ENCODE data around the gene DAZAP1. TPM values are rescaled to one million over a fixed set of nuclear protein-coding genes. Genes with fewer than 3 reads are reported as not detected.

Gene DAZAP1
- total RNA-seq, 1 donor, result 61.7 TPM

- TF ChIP-seq CTCF (IDR thresholded peaks at IDR 0.05; ENCODE audit: insufficient read depth, low read depth, low read length), result no peak
- DNase-seq (ENCODE audit: low read depth), result peak; percentile 69
- H3K4me3 ChIP-seq (ENCODE audit: low read depth, low read length), result peak overlapping the region; percentile 80
These were observed 1.2 kb downstream of the DAZAP1 start for GRCh38 chr19:1408300-1409203.

- H3K4me3 ChIP-seq (ENCODE audit: low read depth, low read length), result peak overlapping the region; percentile 80
- no peak for TF ChIP-seq CTCF (IDR thresholded peaks at IDR 0.05; ENCODE audit: insufficient read depth, low read depth, low read length)
- no peak for DNase-seq (ENCODE audit: low read depth)
These were observed 2.0 kb downstream of the DAZAP1 start for GRCh38 chr19:1409204-1410005.

- DNase-seq (ENCODE audit: low read depth), result peak; percentile 80
- TF ChIP-seq CTCF (IDR thresholded peaks at IDR 0.05; ENCODE audit: insufficient read depth, low read depth, low read length), result no peak
- H3K4me3 ChIP-seq (ENCODE audit: low read depth, low read length), result peak overlapping the region; percentile 80
These were observed 2.9 kb downstream of the DAZAP1 start for GRCh38 chr19:1410136-1410786.

GRCh38 chr19:1410789-1411188 is 3.4 kb downstream of the DAZAP1 start:
- no peak for DNase-seq (ENCODE audit: low read depth)
- peak overlapping the region; percentile 12 for H3K4me3 ChIP-seq (ENCODE audit: low read depth, low read length)
- TF ChIP-seq CTCF (IDR thresholded peaks at IDR 0.05; ENCODE audit: insufficient read depth, low read depth, low read length), result no peak

GRCh38 chr19:1411255-1412191 is 4.1 kb downstream of the DAZAP1 start:
- peak; percentile 40 for DNase-seq (ENCODE audit: low read depth)
- no peak for TF ChIP-seq CTCF (IDR thresholded peaks at IDR 0.05; ENCODE audit: insufficient read depth, low read depth, low read length)

More at GRCh38 chr19:1411255-1412191, 4.1 kb downstream of the DAZAP1 start:
- no peak overlapping the region for H3K4me3 ChIP-seq (ENCODE audit: low read depth, low read length)
